Natural killer cell (primary cell): ENCODE results near the gene HTR4. TPM values are rescaled to one million over a fixed set of nuclear protein-coding genes. Genes with fewer than 3 reads are reported as not detected.

Experiments used
- ATAC-seq, 3 donors: fragments of 150-1000 bp in 2 of 3; fragments of 200-7000 bp in 1 of 3; cut with Tn5 transposase; 1 replicate in 1 of 3; 2 replicates in 2 of 3; pipeline ENCODE4 v1.10.0; 2021; ENCODE audit warnings: mild to moderate bottlenecking in 2 of 3, moderate library complexity in 2 of 3
- DNase-seq, 2 donors: peaks; one replicate each; pipeline versions ENCODE4 v3.0.0 to v3.0.0-alpha.2; 2013 to 2021; ENCODE audit warnings: mixed read lengths in 1 of 2
- H3K27ac ChIP-seq: one replicate; pipeline ENCODE4 v1.5.1; 2013; ENCODE audit warnings: mild to moderate bottlenecking, low read length
- H3K27me3 ChIP-seq: one replicate; pipeline ENCODE4 v1.6.1; 2013; ENCODE audit warnings: low read length; ENCODE audit not compliant: control insufficient read depth, insufficient read depth
- H3K36me3 ChIP-seq: one replicate; pipeline ENCODE4 v1.6.1; 2013; ENCODE audit warnings: low read length; ENCODE audit not compliant: control insufficient read depth, insufficient read depth
- H3K4me1 ChIP-seq: one replicate; pipeline ENCODE4 v1.6.1; 2013; ENCODE audit warnings: low read length; ENCODE audit not compliant: control insufficient read depth, insufficient read depth
- H3K4me3 ChIP-seq: one replicate; pipeline ENCODE4 v1.5.1; 2013; ENCODE audit warnings: low read length
- H3K9me3 ChIP-seq: one replicate; pipeline ENCODE4 v1.6.1; 2013; ENCODE audit warnings: low read length; ENCODE audit not compliant: control insufficient read depth, insufficient read depth
- H3K27ac Mint-ChIP-seq, 2 donors: one replicate each; pipeline ENCODE4 v1.8.0; 2022; ENCODE audit warnings: mild to moderate bottlenecking in 2 of 2, mixed read lengths in 2 of 2, moderate library complexity in 1 of 2
- H3K27me3 Mint-ChIP-seq, 2 donors: one replicate each; pipeline ENCODE4 v1.8.0; 2022; ENCODE audit warnings: low read depth in 2 of 2, mixed read lengths in 2 of 2
- H3K36me3 Mint-ChIP-seq: one replicate; pipeline ENCODE4 v1.8.0; 2022; ENCODE audit warnings: mixed read lengths
- H3K4me1 Mint-ChIP-seq, 2 donors: one replicate each; pipeline ENCODE4 v1.8.0; 2022; ENCODE audit warnings: mixed read lengths in 2 of 2
- H3K4me3 Mint-ChIP-seq: one replicate; pipeline ENCODE4 v1.8.0; 2022; ENCODE audit warnings: mild to moderate bottlenecking, moderate library complexity, mixed read lengths
- H3K9me3 Mint-ChIP-seq, 2 donors: one replicate each; pipeline ENCODE4 v1.8.0; 2022; ENCODE audit warnings: mixed read lengths in 2 of 2
- WGBS: methylation state at CpG from one replicate; pipeline ENCODE4 v1.1.7; 2013; ENCODE audit warnings: missing lambda C conversion rate; ENCODE audit not compliant: insufficient coverage; 5-methylcytosine and 5-hydroxymethylcytosine counted together
- intact Hi-C: fragments of 100-400 bp; cut with micrococcal nuclease; formaldehyde crosslinking; loops from one replicate; pipeline ENCODE4 v1.14.2; 2022
- total RNA-seq, 4 donors: library from RNA; stranded (reverse); fragments of 120-200 nt in 1 of 4; gene quantifications; one replicate each; pipeline versions ENCODE4 v1.2.3 to v1.2.4, GENCODE V29; 2013 to 2022
- TF ChIP-seq, protein P1 (sequence below): fragments of 200-600 bp; IDR thresholded peaks from one replicate; pipeline ENCODE4 v1.8.0; 2022; ENCODE audit warnings: antibody characterized with exemption

The HTR4 gene
- total RNA-seq, 3 donors from 2014 or later (not counting 1 experiment from before 2014, with no cell fraction given) = not detected

DNA sequence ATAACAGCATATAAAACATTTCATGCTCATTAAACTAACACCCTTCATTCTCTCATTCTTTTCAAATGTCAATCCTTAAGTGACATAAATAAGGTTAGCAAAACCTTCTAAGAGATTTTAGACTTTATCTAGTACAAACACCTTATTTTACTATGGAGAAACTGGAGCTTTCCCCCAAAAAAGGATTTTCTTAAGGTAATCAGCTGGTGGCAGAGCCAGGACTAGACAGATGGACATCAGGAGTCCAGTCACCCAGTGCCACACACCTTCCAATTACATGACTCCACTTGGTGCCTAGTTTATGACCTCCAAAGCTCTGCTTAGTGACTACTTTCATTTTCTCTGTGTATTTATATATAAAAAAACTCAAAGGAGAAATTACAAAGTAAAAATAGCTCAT, 70.2 kb downstream of the HTR4 start:
- Histone ChIP-seq H3K27ac (no peak overlapping the region), H3K4me3 (no peak overlapping the region), H3K9me3 (no peaks in the 10 kb centered on the region), H3K4me1 (no peaks in the 10 kb centered on the region), H3K36me3 (no peaks in the 10 kb centered on the region), H3K27me3 (peaks cover 2% of the 10 kb centered on the region)
- TF ChIP-seq, protein P1, sequence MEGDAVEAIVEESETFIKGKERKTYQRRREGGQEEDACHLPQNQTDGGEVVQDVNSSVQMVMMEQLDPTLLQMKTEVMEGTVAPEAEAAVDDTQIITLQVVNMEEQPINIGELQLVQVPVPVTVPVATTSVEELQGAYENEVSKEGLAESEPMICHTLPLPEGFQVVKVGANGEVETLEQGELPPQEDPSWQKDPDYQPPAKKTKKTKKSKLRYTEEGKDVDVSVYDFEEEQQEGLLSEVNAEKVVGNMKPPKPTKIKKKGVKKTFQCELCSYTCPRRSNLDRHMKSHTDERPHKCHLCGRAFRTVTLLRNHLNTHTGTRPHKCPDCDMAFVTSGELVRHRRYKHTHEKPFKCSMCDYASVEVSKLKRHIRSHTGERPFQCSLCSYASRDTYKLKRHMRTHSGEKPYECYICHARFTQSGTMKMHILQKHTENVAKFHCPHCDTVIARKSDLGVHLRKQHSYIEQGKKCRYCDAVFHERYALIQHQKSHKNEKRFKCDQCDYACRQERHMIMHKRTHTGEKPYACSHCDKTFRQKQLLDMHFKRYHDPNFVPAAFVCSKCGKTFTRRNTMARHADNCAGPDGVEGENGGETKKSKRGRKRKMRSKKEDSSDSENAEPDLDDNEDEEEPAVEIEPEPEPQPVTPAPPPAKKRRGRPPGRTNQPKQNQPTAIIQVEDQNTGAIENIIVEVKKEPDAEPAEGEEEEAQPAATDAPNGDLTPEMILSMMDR = no peak
- Mint-ChIP-seq H3K9me3 (no peaks in the 10 kb centered on the region), H3K27me3 (peaks cover 3 to 37% of the 10 kb centered on the region in 2 donors), H3K4me1 (no peaks in the 10 kb centered on the region), H3K4me3 (no peak overlapping the region), H3K27ac (no peak overlapping the region), H3K36me3 (no peaks in the 10 kb centered on the region)
- no peak for ATAC-seq
- intact Hi-C loops = no loop called here
- no peak for DNase-seq

DNA sequence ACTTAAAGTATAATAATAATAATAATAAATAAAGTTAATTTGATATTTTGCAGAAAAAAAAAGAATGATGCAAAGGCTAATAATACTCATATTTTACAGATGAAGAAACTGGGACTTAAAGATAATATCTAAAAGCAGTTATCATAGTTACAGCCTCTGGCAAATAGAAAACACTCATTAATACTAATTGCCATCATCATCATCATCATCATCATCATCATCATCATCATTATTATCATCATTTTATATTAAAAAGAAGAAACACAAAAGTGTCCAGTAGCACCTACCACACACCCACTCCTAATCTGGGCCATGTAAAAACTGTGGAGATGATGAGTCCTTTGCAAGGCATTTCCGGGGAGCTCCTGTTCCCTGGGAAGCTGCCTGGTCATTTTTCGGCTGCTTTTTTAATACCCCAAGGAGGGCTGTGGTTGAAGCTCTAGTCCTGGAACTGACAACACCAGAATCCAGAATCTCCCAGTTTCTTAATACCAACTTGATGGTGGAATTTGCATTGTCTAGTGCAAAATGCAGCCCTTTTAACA, 70.8 kb downstream of the HTR4 start:
- 100% methylated on average over 2 of the region's 2 CpGs for WGBS
- peaks cover 3 to 37% of the 10 kb centered on the region in 2 donors for H3K27me3 Mint-ChIP-seq
- Histone ChIP-seq H3K9me3 (no peaks in the 10 kb centered on the region), H3K36me3 (no peaks in the 10 kb centered on the region), H3K4me1 (no peaks in the 10 kb centered on the region), H3K27ac (no peak overlapping the region), H3K27me3 (peaks cover 2% of the 10 kb centered on the region), H3K4me3 (no peak overlapping the region)
- H3K27ac Mint-ChIP-seq = no peak overlapping the region
- no peaks in the 10 kb centered on the region for H3K36me3 Mint-ChIP-seq
- no peak for ATAC-seq
- DNase-seq = no peak
- no peaks in the 10 kb centered on the region for H3K9me3 Mint-ChIP-seq
- intact Hi-C loops = no loop called here
- TF ChIP-seq, protein P1 = no peak
- no peaks in the 10 kb centered on the region for H3K4me1 Mint-ChIP-seq
- no peak overlapping the region for H3K4me3 Mint-ChIP-seq

DNA sequence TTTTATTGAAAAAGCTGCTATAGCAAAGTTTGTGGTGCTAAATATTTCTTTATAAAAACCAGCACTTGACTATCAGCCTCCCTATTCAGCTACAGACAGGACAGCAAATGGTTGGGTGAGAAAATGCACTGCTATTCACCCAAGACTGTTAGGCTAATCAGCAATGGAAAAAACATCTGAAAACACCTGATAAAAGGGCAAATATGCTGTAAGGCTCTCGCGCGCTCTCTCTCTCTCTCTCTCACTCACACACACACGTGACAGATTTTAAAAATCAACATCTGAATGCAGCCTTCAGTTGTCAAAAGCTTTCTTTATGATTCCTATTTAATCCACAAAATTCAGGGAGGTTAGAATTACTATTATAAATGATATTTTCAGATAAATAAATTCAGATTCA, 80.2 kb downstream of the HTR4 start:
- WGBS = 75% methylated on average over 4 of the region's 4 CpGs
- intact Hi-C loops = no loop called here

More for the DNA sequence above, 80.2 kb downstream of the HTR4 start:
- Mint-ChIP-seq H3K27me3 (peaks cover 22 to 62% of the 10 kb centered on the region in 2 donors), H3K9me3 (no peaks in the 10 kb centered on the region), H3K4me3 (no peak overlapping the region), H3K36me3 (no peaks in the 10 kb centered on the region), H3K27ac (no peak overlapping the region), H3K4me1 (no peaks in the 10 kb centered on the region)
- peaks cover 7% of the 10 kb centered on the region for H3K27me3 ChIP-seq
- H3K36me3 ChIP-seq = no peaks in the 10 kb centered on the region
- no peak overlapping the region for H3K27ac ChIP-seq
- H3K4me1 ChIP-seq = no peaks in the 10 kb centered on the region
- TF ChIP-seq, protein P1 = no peak
- H3K4me3 ChIP-seq = no peak overlapping the region
- no peak for ATAC-seq
- H3K9me3 ChIP-seq = no peaks in the 10 kb centered on the region
- DNase-seq = no peak
